ENCODE results near the gene NOL3. TPM values are rescaled to one million over a fixed set of nuclear protein-coding genes. Genes with fewer than 3 reads are reported as not detected.

NOL3 gene
- polyA plus RNA-seq, 3 donors: 2.7 to 17.0 (median 3.8) TPM

DNA sequence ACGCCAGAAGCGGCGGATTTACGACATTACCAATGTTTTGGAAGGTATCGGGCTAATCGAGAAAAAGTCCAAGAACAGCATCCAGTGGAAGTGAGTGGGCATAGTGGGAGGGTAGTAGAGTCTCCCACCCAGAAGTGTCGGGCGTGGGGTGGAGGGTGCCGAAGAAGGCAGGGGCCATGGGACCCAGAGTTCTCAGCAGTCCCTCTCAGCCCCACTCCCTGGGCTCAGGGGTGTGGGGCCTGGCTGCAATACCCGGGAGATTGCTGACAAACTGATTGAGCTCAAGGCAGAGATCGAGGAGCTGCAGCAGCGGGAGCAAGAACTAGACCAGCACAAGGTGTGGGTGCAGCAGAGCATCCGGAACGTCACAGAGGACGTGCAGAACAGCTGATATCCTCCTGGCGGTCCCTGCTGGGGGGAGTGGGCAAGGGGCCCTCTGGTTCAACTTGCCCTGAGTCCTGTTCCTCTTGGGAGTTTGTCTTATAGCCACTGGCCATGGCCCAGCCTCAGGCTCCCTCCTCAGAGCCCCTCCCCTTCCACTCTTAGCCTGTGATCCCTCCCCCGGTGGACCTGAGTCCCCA, 22.5 kb downstream of the NOL3 start:
- Histone ChIP-seq H3K9ac (ENCODE audit: insufficient read depth, low read length, poor library complexity, severe bottlenecking) (peak overlapping the region; percentile 95), H3K36me3 (replicated peaks in 1 of 2; ENCODE audit: control insufficient read depth in 1 of 2, insufficient read depth in 2 of 2, low read length in 2 of 2) (peaks cover 37 to 41% of the 10 kb centered on the region in 2 donors), H3K4me2 (replicated peaks; ENCODE audit: extremely low read depth, low read length, poor library complexity, severe bottlenecking) (peak overlapping the region; percentile 83), H3K9me3 (replicated peaks in 1 of 2; ENCODE audit: control insufficient read depth in 1 of 2, insufficient read depth in 1 of 2, low read length in 2 of 2) (no peaks in the 10 kb centered on the region), H3K79me2 (ENCODE audit: insufficient read depth, low read length) (peaks cover 30% of the 10 kb centered on the region), H3K4me3 (replicated peaks in 1 of 3; ENCODE audit: low read depth in 2 of 3, low read length in 3 of 3) (peak overlapping the region; percentile 81 to 99 (median 95)), H3K4me1 (ENCODE audit: control insufficient read depth in 1 of 2, insufficient read depth in 2 of 2, low read length in 2 of 2) (peaks cover 18 to 20% of the 10 kb centered on the region in 2 donors), H3K27ac (ENCODE audit: low read depth in 1 of 2, low read length in 2 of 2) (peak overlapping the region; percentile 53 to 87), H4K20me1 (ENCODE audit: insufficient read depth, low read length) (peaks cover 58% of the 10 kb centered on the region), H2AFZ (ENCODE audit: insufficient read depth, low read depth, low read length, poor library complexity, severe bottlenecking) (peak overlapping the region; percentile 88), H3K27me3 (ENCODE audit: control insufficient read depth in 2 of 2, insufficient read depth in 2 of 2, low read length in 2 of 2) (no peaks in the 10 kb centered on the region)
- H3K9me3 Mint-ChIP-seq: peaks cover 0 to 2% (median 0%) of the 10 kb centered on the region in 7 donors
- H3K36me3 Mint-ChIP-seq: peaks cover 35 to 47% of the 10 kb centered on the region in 2 donors
- 65% methylated on average over 5 of the region's 17 CpGs for WGBS (ENCODE audit: insufficient coverage)
- intact Hi-C loops (cut with micrococcal nuclease): loop anchor here (2.0 to 5.0 kb wide), 3 partner anchors 32 to 54 kb away; partner anchors contain the start of genes FHOD1 (in 2 of the 2) and TMEM208 (in 2 of the 2)
- H3K27ac Mint-ChIP-seq: peak overlapping the region; percentile 79 to 88 (median 83)
- DNase-seq: no peak
- peak overlapping the region; percentile 83 to 88 for H3K4me3 Mint-ChIP-seq
- no peaks in the 10 kb centered on the region for H3K27me3 Mint-ChIP-seq (ENCODE audit: low read depth in 3 of 3)
- no peak for TF ChIP-seq CTCF (IDR thresholded peaks at IDR 0.05)
- peaks cover 34% of the 10 kb centered on the region for H3K4me1 Mint-ChIP-seq

- Histone ChIP-seq H3K27ac (ENCODE audit: low read depth in 1 of 2, low read length in 2 of 2) (peak overlapping the region in 1 of 2 donors; percentile 87), H3K9me3 (replicated peaks in 1 of 2; ENCODE audit: control insufficient read depth in 1 of 2, insufficient read depth in 1 of 2, low read length in 2 of 2) (no peaks in the 10 kb centered on the region), H3K9ac (ENCODE audit: insufficient read depth, low read length, poor library complexity, severe bottlenecking) (no peak overlapping the region), H3K4me1 (ENCODE audit: control insufficient read depth in 1 of 2, insufficient read depth in 2 of 2, low read length in 2 of 2) (peaks cover 18 to 20% of the 10 kb centered on the region in 2 donors), H4K20me1 (ENCODE audit: insufficient read depth, low read length) (peaks cover 64% of the 10 kb centered on the region), H2AFZ (ENCODE audit: insufficient read depth, low read depth, low read length, poor library complexity, severe bottlenecking) (no peak overlapping the region), H3K79me2 (ENCODE audit: insufficient read depth, low read length) (peaks cover 30% of the 10 kb centered on the region), H3K4me2 (replicated peaks; ENCODE audit: extremely low read depth, low read length, poor library complexity, severe bottlenecking) (peak overlapping the region; percentile 83), H3K4me3 (replicated peaks in 1 of 3; ENCODE audit: low read depth in 2 of 3, low read length in 3 of 3) (peak overlapping the region in 1 of 3 experiments; percentile 95), H3K27me3 (ENCODE audit: control insufficient read depth in 2 of 2, insufficient read depth in 2 of 2, low read length in 2 of 2) (no peaks in the 10 kb centered on the region), H3K36me3 (replicated peaks in 1 of 2; ENCODE audit: control insufficient read depth in 1 of 2, insufficient read depth in 2 of 2, low read length in 2 of 2) (peaks cover 41 to 47% of the 10 kb centered on the region in 2 donors)
- peaks cover 42 to 53% of the 10 kb centered on the region in 2 donors for H3K36me3 Mint-ChIP-seq
- intact Hi-C loops (cut with micrococcal nuclease): loop anchor here (2.0 to 5.0 kb wide), 3 partner anchors 33 to 53 kb away; partner anchors contain the start of genes FHOD1 (in 2 of the 2) and TMEM208 (in 2 of the 2)
- H3K4me3 Mint-ChIP-seq: no peak overlapping the region
- peak overlapping the region in 4 of 7 donors; percentile 80 to 88 (median 84) for H3K27ac Mint-ChIP-seq
- DNase-seq: no peak
- peaks cover 0 to 2% (median 0%) of the 10 kb centered on the region in 7 donors for H3K9me3 Mint-ChIP-seq
- TF ChIP-seq CTCF (IDR thresholded peaks at IDR 0.05): no peak
- H3K27me3 Mint-ChIP-seq (ENCODE audit: low read depth in 3 of 3): peaks cover 0 to 2% (median 0%) of the 10 kb centered on the region in 3 donors
- H3K4me1 Mint-ChIP-seq: peaks cover 36% of the 10 kb centered on the region
Observed at GRCh38 chr16:67193536-67193935, 23.2 kb downstream of the NOL3 start.

All from CD14-positive monocyte (primary cell).